ENCODE data around the gene PAPPA.

- TF ChIP-seq CTCF (conservative IDR thresholded peaks at IDR 0.05 in 1 of 2, IDR thresholded peaks at IDR 0.05 in 1 of 2; ENCODE audit: extremely low read depth in 1 of 2, insufficient read depth in 1 of 2, low read depth in 1 of 2, low read length in 2 of 2) (no peak), EZH2 (IDR thresholded peaks at IDR 0.05; ENCODE audit: borderline replicate concordance, low read length) (no peak)
These were observed 84.6 kb downstream of the PAPPA start for GRCh38 chr9:116238225-116238624.

Data from mammary epithelial cell (primary cell).